Ishikawa (cell line): Measurements from ENCODE around the gene KLHL14.

ENCODE experiments used
- CEBPB ChIP-seq: IDR thresholded peaks from 2 replicates; pipeline ENCODE4 v1.6.1; 2012
- CREB1 ChIP-seq: IDR thresholded peaks from 2 replicates; pipeline ENCODE4 v1.6.1; 2012; ENCODE audit warnings: low read depth
- EGR1 ChIP-seq: IDR thresholded peaks from 2 replicates; pipeline ENCODE4 v1.6.1; 2012
- EP300 ChIP-seq: IDR thresholded peaks from 2 replicates; pipeline ENCODE4 v1.6.1; 2012; ENCODE audit warnings: borderline replicate concordance
- FOXM1 ChIP-seq: IDR thresholded peaks from 2 replicates; pipeline ENCODE4 v1.6.1; 2012; ENCODE audit warnings: low read depth, borderline replicate concordance
- NFIC ChIP-seq: IDR thresholded peaks from 2 replicates; pipeline ENCODE4 v1.6.1; 2012
- RAD21 ChIP-seq: IDR thresholded peaks from 2 replicates; pipeline ENCODE4 v1.6.1; 2012; ENCODE audit warnings: low read depth
- TAF1 ChIP-seq: IDR thresholded peaks from 2 replicates; pipeline ENCODE4 v1.6.1; 2012; ENCODE audit warnings: low read depth, mild to moderate bottlenecking
- TCF12 ChIP-seq: IDR thresholded peaks from 2 replicates; pipeline ENCODE4 v1.6.1; 2012; ENCODE audit warnings: low read depth
- TEAD4 ChIP-seq: IDR thresholded peaks from 2 replicates; pipeline ENCODE4 v1.6.1; 2012
- USF1 ChIP-seq: IDR thresholded peaks from 2 replicates; pipeline ENCODE4 v1.6.1; 2012
- YY1 ChIP-seq: IDR thresholded peaks from 2 replicates; pipeline ENCODE4 v1.6.1; 2012; ENCODE audit warnings: low read depth
- ZBTB7A ChIP-seq: IDR thresholded peaks from 2 replicates; pipeline ENCODE4 v1.6.1; 2012; ENCODE audit warnings: low read depth
- TF ChIP-seq, protein P1 (sequence below): IDR thresholded peaks from 2 replicates; pipeline ENCODE4 v1.6.1; 2012
- TF ChIP-seq, protein P2 (sequence below): IDR thresholded peaks from 2 replicates; pipeline ENCODE4 v1.6.1; 2012; ENCODE audit warnings: low read depth, mild to moderate bottlenecking

KLHL14 gene

DNA sequence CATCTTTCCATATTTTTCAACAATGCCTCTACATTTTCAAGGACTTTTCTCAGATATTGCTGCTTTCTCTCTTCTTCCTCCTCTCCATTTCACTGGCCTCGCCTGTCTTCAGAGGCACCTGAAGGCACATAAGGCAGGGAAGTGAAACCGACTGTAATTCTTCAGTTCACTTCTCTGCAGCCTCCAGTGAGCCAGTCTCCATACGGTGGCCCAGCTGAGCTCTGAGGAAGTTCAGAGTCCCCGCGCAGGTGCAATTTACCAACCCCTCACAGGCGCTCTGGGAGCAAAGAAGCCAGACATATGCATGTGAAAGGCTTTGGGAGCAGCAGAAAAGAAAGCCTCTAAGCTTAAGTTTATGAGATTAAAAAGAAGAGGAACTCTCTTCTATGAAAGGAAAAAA is 12.4 kb downstream of the KLHL14 start:
- no peak for TF ChIP-seq CEBPB
- TF ChIP-seq EGR1: no peak
- TF ChIP-seq CREB1: no peak
- TF ChIP-seq TCF12: no peak
- TF ChIP-seq, protein P1, sequence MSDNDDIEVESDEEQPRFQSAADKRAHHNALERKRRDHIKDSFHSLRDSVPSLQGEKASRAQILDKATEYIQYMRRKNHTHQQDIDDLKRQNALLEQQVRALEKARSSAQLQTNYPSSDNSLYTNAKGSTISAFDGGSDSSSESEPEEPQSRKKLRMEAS: no peak
- TF ChIP-seq EP300: no peak
- no peak for TF ChIP-seq NFIC
- TF ChIP-seq TEAD4: no peak
- TF ChIP-seq ZBTB7A: no peak
- TF ChIP-seq TAF1: no peak
- TF ChIP-seq USF1: no peak
- TF ChIP-seq RAD21: no peak
- TF ChIP-seq, protein P2, sequence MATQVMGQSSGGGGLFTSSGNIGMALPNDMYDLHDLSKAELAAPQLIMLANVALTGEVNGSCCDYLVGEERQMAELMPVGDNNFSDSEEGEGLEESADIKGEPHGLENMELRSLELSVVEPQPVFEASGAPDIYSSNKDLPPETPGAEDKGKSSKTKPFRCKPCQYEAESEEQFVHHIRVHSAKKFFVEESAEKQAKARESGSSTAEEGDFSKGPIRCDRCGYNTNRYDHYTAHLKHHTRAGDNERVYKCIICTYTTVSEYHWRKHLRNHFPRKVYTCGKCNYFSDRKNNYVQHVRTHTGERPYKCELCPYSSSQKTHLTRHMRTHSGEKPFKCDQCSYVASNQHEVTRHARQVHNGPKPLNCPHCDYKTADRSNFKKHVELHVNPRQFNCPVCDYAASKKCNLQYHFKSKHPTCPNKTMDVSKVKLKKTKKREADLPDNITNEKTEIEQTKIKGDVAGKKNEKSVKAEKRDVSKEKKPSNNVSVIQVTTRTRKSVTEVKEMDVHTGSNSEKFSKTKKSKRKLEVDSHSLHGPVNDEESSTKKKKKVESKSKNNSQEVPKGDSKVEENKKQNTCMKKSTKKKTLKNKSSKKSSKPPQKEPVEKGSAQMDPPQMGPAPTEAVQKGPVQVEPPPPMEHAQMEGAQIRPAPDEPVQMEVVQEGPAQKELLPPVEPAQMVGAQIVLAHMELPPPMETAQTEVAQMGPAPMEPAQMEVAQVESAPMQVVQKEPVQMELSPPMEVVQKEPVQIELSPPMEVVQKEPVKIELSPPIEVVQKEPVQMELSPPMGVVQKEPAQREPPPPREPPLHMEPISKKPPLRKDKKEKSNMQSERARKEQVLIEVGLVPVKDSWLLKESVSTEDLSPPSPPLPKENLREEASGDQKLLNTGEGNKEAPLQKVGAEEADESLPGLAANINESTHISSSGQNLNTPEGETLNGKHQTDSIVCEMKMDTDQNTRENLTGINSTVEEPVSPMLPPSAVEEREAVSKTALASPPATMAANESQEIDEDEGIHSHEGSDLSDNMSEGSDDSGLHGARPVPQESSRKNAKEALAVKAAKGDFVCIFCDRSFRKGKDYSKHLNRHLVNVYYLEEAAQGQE: no peak

- TF ChIP-seq YY1 (no peak), EGR1 (no peak), TEAD4 (no peak), CEBPB (no peak), USF1 (no peak), NFIC (no peak), FOXM1 (no peak), TCF12 (no peak), TAF1 (no peak)
- TF ChIP-seq, protein P1: no peak
- TF ChIP-seq, protein P2: no peak
Observed at GRCh38 chr18:32759611-32760167, 13.1 kb downstream of the KLHL14 start.

GRCh38 chr18:32754508-32755263 is 18.1 kb downstream of the KLHL14 start:
- TF ChIP-seq, protein P2: no peak
- TF ChIP-seq CREB1 (no peak), USF1 (no peak), EGR1 (no peak), EP300 (no peak), CEBPB (no peak), TAF1 (no peak), TEAD4 (no peak), RAD21 (no peak), TCF12 (no peak)
- TF ChIP-seq, protein P1: no peak
